Vagina (tissue), 2 donors: ENCODE measurements around the gene LMO2. TPM values are rescaled to one million over a fixed set of nuclear protein-coding genes. Genes with fewer than 3 reads are reported as not detected.

Experiments used
- DNase-seq, 2 donors: peaks; one replicate each; pipeline ENCODE4 v3.0.0-alpha.2; 2017; ENCODE audit errors: extremely low spot score in 2 of 2
- H3K27ac ChIP-seq: fragments of 200-600 bp; sonication (generic); one replicate; pipeline ENCODE4 v1.5.1; 2019
- H3K27me3 ChIP-seq: fragments of 200-600 bp; sonication (generic); one replicate; pipeline ENCODE4 v1.5.1; 2019
- H3K36me3 ChIP-seq, 2 donors: fragments of 200-600 bp; sonication (generic); one replicate each; pipeline ENCODE4 v1.5.1; 2017 to 2019
- H3K4me1 ChIP-seq: fragments of 200-600 bp; sonication (generic); one replicate; pipeline ENCODE4 v1.5.1; 2019
- H3K4me3 ChIP-seq, 2 donors: fragments of 200-600 bp; sonication (generic); 1 replicate in 1 of 2; 2 replicates in 1 of 2; pipeline ENCODE4 v1.5.1; 2016 to 2019
- H3K9me3 ChIP-seq: fragments of 200-600 bp; sonication (generic); one replicate; pipeline ENCODE4 v1.5.1; 2019
- CTCF ChIP-seq, 3 experiments: fragments of 450-650 bp in 2 of 3; fragments of 200-600 bp in 1 of 3; sonication (generic) in 1 of 3; IDR thresholded peaks; one replicate each; pipeline ENCODE4 v1.5.1; 2017 to 2019; ENCODE audit warnings: antibody characterized with exemption in 3 of 3, mild to moderate bottlenecking in 2 of 3, moderate library complexity in 2 of 3
- POLR2A ChIP-seq, 2 donors: fragments of 450-650 bp; IDR thresholded peaks; one replicate each; pipeline ENCODE4 v1.6.1; 2017; ENCODE audit warnings: antibody characterized with exemption in 2 of 2, mild to moderate bottlenecking in 2 of 2, moderate library complexity in 2 of 2
- POLR2AphosphoS5 ChIP-seq, 2 donors: sonication (generic); formaldehyde crosslinking; IDR thresholded peaks; one replicate each; pipeline ENCODE4 v1.9.0; 2017; ENCODE audit warnings: antibody characterized with exemption in 2 of 2, mild to moderate bottlenecking in 2 of 2, low read depth in 1 of 2; ENCODE audit not compliant: insufficient read depth in 1 of 2
- intact Hi-C: fragments of 100-400 bp; cut with DNase I; formaldehyde crosslinking; loops from one replicate; pipeline ENCODE4 v1.15.1; 2023
- total RNA-seq: library from RNA; depleted of rRNA; stranded (reverse); fragments of >200 nt; gene quantifications from one replicate; pipeline ENCODE4 v1.2.3, GENCODE V29; 2016

The LMO2 gene
- total RNA-seq, 1 donor from 2014 or later, result 26.5 TPM

- no peak for DNase-seq
- TF ChIP-seq POLR2AphosphoS5 (IDR thresholded peaks at IDR 0.05; ENCODE audit: insufficient read depth in 1 of 2, low read depth in 1 of 2), result no peak
- TF ChIP-seq POLR2A (IDR thresholded peaks at IDR 0.05), result no peak
- TF ChIP-seq CTCF (IDR thresholded peaks at IDR 0.05), result no peak
- Histone ChIP-seq H3K4me1 (peaks cover 44% of the 10 kb centered on the region), H3K27ac (no peak overlapping the region), H3K4me3 (no peak overlapping the region), H3K27me3 (no peaks in the 10 kb centered on the region), H3K9me3 (no peaks in the 10 kb centered on the region), H3K36me3 (no peaks in the 10 kb centered on the region)
- intact Hi-C loops, result no loop called here
Measured at GRCh38 chr11:33894398-33894746, 2.5 kb upstream of the LMO2 start.

- peaks cover 38% of the 10 kb centered on the region for H3K4me1 ChIP-seq
- H3K9me3 ChIP-seq, result no peaks in the 10 kb centered on the region
- H3K4me3 ChIP-seq, result no peak overlapping the region
- no peaks in the 10 kb centered on the region for H3K27me3 ChIP-seq
- DNase-seq, result no peak
- H3K36me3 ChIP-seq, result no peaks in the 10 kb centered on the region
- no peak overlapping the region for H3K27ac ChIP-seq
- TF ChIP-seq CTCF (IDR thresholded peaks at IDR 0.05) (no peak), POLR2A (IDR thresholded peaks at IDR 0.05) (no peak), POLR2AphosphoS5 (IDR thresholded peaks at IDR 0.05; ENCODE audit: insufficient read depth in 1 of 2, low read depth in 1 of 2) (no peak)
- intact Hi-C loops, result no loop called here
Measured at GRCh38 chr11:33893711-33894397, 2.0 kb upstream of the LMO2 start.

GRCh38 chr11:33892906-33893594 is 1.2 kb upstream of the LMO2 start:
- H3K4me3 ChIP-seq, result no peak overlapping the region
- peaks cover 30% of the 10 kb centered on the region for H3K4me1 ChIP-seq
- no peaks in the 10 kb centered on the region for H3K27me3 ChIP-seq
- intact Hi-C loops, result no loop called here
- TF ChIP-seq POLR2A (IDR thresholded peaks at IDR 0.05) (no peak), CTCF (IDR thresholded peaks at IDR 0.05) (no peak), POLR2AphosphoS5 (IDR thresholded peaks at IDR 0.05; ENCODE audit: insufficient read depth in 1 of 2, low read depth in 1 of 2) (no peak)
- H3K36me3 ChIP-seq, result no peaks in the 10 kb centered on the region
- no peaks in the 10 kb centered on the region for H3K9me3 ChIP-seq
- no peak overlapping the region for H3K27ac ChIP-seq
- DNase-seq, result no peak

- no peaks in the 10 kb centered on the region for H3K9me3 ChIP-seq
- intact Hi-C loops, result no loop called here
- DNase-seq, result no peak
- no peaks in the 10 kb centered on the region for H3K36me3 ChIP-seq
- TF ChIP-seq POLR2A (IDR thresholded peaks at IDR 0.05) (no peak), POLR2AphosphoS5 (IDR thresholded peaks at IDR 0.05; ENCODE audit: insufficient read depth in 1 of 2, low read depth in 1 of 2) (no peak), CTCF (IDR thresholded peaks at IDR 0.05) (no peak)
- H3K27me3 ChIP-seq, result no peaks in the 10 kb centered on the region
- no peaks in the 10 kb centered on the region for H3K4me1 ChIP-seq
- H3K27ac ChIP-seq, result no peak overlapping the region
- no peak overlapping the region for H3K4me3 ChIP-seq
Measured at GRCh38 chr11:33889821-33890378, 2.0 kb downstream of the LMO2 start.

- no peak for DNase-seq
- Histone ChIP-seq H3K4me3 (no peak overlapping the region), H3K36me3 (no peaks in the 10 kb centered on the region), H3K27ac (no peak overlapping the region), H3K4me1 (no peaks in the 10 kb centered on the region), H3K9me3 (no peaks in the 10 kb centered on the region), H3K27me3 (no peaks in the 10 kb centered on the region)
- no peak for TF ChIP-seq POLR2A (IDR thresholded peaks at IDR 0.05)
- no peak for TF ChIP-seq CTCF (IDR thresholded peaks at IDR 0.05)
- no peak for TF ChIP-seq POLR2AphosphoS5 (IDR thresholded peaks at IDR 0.05; ENCODE audit: insufficient read depth in 1 of 2, low read depth in 1 of 2)
- intact Hi-C loops, result no loop called here
Measured at GRCh38 chr11:33889296-33889695, 2.6 kb downstream of the LMO2 start.
